ENCODE data around the gene TMED8.

GRCh38 chr14:77372304-77372841, 4.5 kb downstream of the TMED8 start:
- TF ChIP-seq CTCF (IDR thresholded peaks at IDR 0.05) (no peak), EP300 (IDR thresholded peaks at IDR 0.05) (no peak), POLR2AphosphoS5 (IDR thresholded peaks at IDR 0.05) (no peak), POLR2A (IDR thresholded peaks at IDR 0.05) (no peak)

Data from sigmoid colon (tissue), 4 donors.